GM21447 (cell line): ENCODE results near the gene GNL2.

Experiments
- ATAC-seq: cut with Tn5 transposase; IDR thresholded peaks from one replicate; pipeline ENCODE4 v1.9.1; 2021; ENCODE audit not compliant: unreplicated experiment

Gene GNL2

GRCh38 chr1:37595440-37596181 lies at the start of gene GNL2:
GNL2 (minus strand) TSS chr1:37595937; CDS start chr1:37595822, 115 bp downstream.
- ATAC-seq: peak; percentile 96

- no peak for ATAC-seq
Observed at GRCh38 chr1:37641059-37641458, 45.3 kb upstream of the GNL2 start.

GRCh38 chr1:37636435-37636834 lies 40.7 kb upstream of the GNL2 start:
- no peak for ATAC-seq

- no peak for ATAC-seq
Observed at GRCh38 chr1:37634992-37635902, 39.5 kb upstream of the GNL2 start.

GRCh38 chr1:37634244-37634991 lies 38.7 kb upstream of the GNL2 start, which contains the start of gene RSPO1:
RSPO1 (minus strand) TSS chr1:37634892; CDS start chr1:37629661, 5,231 bp downstream.
- no peak for ATAC-seq

GRCh38 chr1:37633938-37634243 lies 38.2 kb upstream of the GNL2 start:
- no peak for ATAC-seq

GRCh38 chr1:37633040-37633937 lies 37.6 kb upstream of the GNL2 start:
- no peak for ATAC-seq

GRCh38 chr1:37631036-37631435 lies 35.3 kb upstream of the GNL2 start:
- ATAC-seq: no peak

GRCh38 chr1:37630426-37631028 lies 34.8 kb upstream of the GNL2 start:
- ATAC-seq: no peak

- no peak for ATAC-seq
Observed at GRCh38 chr1:37629726-37630425, 34.1 kb upstream of the GNL2 start.

- ATAC-seq: no peak
Observed at GRCh38 chr1:37629008-37629407, 33.3 kb upstream of the GNL2 start.

- ATAC-seq: no peak
Observed at GRCh38 chr1:37628026-37628556, 32.4 kb upstream of the GNL2 start.

- no peak for ATAC-seq
Observed at GRCh38 chr1:37622131-37622530, 26.4 kb upstream of the GNL2 start.

- no peak for ATAC-seq
Observed at GRCh38 chr1:37621326-37621870, 25.7 kb upstream of the GNL2 start.

- ATAC-seq: no peak
Observed at GRCh38 chr1:37620707-37621106, 25.0 kb upstream of the GNL2 start.

GRCh38 chr1:37616330-37616729 lies 20.6 kb upstream of the GNL2 start:
- ATAC-seq: no peak

- no peak for ATAC-seq
Observed at GRCh38 chr1:37614105-37614504, 18.4 kb upstream of the GNL2 start.

GRCh38 chr1:37612186-37612585 lies 16.4 kb upstream of the GNL2 start:
- no peak for ATAC-seq

GRCh38 chr1:37609994-37610393 lies 14.3 kb upstream of the GNL2 start:
- no peak for ATAC-seq
